Measurements from ENCODE around the gene SGSM2. TPM values are rescaled to one million over a fixed set of nuclear protein-coding genes. Genes with fewer than 3 reads are reported as not detected.
A peak's percentile ranks its signal among the peaks of the same experiment; 100 is the strongest.

The SGSM2 gene
- total and polyA plus RNA-seq, 2 of the 13 experiments (the other 11 are each of a cell fraction or from before 2014, with no cell fraction given), result 30.4 to 51.3 TPM

DNA sequence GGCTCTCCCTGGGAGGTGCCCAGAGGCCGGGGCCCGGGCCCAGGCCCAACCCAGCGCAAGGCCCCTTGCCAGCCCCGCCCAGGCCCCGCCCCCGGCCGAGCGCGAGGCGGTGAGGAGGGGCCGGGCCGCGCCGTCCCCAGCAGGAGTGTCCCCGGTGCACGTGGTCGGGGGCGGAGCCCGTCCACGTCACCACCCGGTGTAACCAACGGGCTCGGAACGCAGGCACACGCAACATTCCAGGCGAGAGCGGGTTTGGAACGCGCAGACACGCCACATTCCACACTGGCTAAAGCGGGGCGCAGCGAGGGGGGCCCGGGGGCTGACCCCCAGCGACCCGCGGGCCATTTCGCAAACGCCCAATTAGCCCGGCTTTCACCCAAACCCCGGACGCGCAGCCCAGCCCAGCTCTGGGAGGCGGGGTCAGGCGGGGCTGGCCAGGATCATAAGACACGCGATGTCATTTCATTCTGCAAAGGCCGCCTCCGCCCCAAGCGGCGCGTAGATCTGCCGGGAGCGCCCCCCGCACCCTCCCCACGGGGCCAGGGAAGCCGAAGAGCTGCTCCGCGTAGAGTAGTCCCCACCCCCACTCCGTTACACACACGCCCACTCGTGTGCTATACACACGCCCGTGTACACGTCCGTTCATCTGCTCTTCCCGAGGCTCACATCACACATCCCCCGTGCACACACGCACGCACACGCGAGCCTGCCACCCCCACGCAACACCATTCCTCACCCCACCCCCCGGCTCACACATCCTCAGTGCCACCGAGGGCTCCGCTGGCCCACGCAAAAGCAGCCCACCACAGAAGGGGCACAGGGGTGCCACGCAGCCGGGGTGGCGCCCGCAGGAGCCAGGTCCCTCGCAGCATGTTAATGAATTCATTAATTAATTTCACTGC, 62.5 kb downstream of the SGSM2 start (continued):
- TF ChIP-seq NPAS2 (CRISPR knock-in tag; IDR thresholded peaks at IDR 0.05; ENCODE audit: borderline replicate concordance) (no peak), ZNF225 (CRISPR knock-in tag; IDR thresholded peaks at IDR 0.05) (no peak), ZNF564 (CRISPR knock-in tag; IDR thresholded peaks at IDR 0.05) (no peak; the same call in 1 of the 2 replicates), ISL2 (CRISPR knock-in tag; IDR thresholded peaks at IDR 0.05) (peak; percentile 65), IRX3 (CRISPR knock-in tag; IDR thresholded peaks at IDR 0.05; ENCODE audit: borderline replicate concordance, low read depth) (no peak), YEATS2 (CRISPR knock-in tag; IDR thresholded peaks at IDR 0.05; ENCODE audit: borderline replicate concordance) (no peak), MEIS2 (CRISPR knock-in tag; IDR thresholded peaks at IDR 0.05) (peak; percentile 76; the same call in 1 of the 2 replicates), RXRA (CRISPR knock-in tag; IDR thresholded peaks at IDR 0.05) (peak; percentile 93), SMAD3 (CRISPR knock-in tag; IDR thresholded peaks at IDR 0.05) (no peak), ZNF850 (CRISPR knock-in tag; conservative IDR thresholded peaks at IDR 0.05) (no peak), HNRNPL (IDR thresholded peaks at IDR 0.05; ENCODE audit: low read depth, low read length) (0 out of 2 replicates have a peak, but pooled peaks have one; percentile 42), ZNF7 (CRISPR knock-in tag; IDR thresholded peaks at IDR 0.05) (no peak), MXD4 (CRISPR knock-in tag; IDR thresholded peaks at IDR 0.05) (peak; percentile 84), NCOA5 (CRISPR knock-in tag; IDR thresholded peaks at IDR 0.05) (no peak), NBN (conservative IDR thresholded peaks at IDR 0.05) (no peak), NFRKB (IDR thresholded peaks at IDR 0.05) (no peak), HMGA1 (CRISPR knock-in tag; conservative IDR thresholded peaks at IDR 0.05) (no peak)
- TF ChIP-seq, protein P1, sequence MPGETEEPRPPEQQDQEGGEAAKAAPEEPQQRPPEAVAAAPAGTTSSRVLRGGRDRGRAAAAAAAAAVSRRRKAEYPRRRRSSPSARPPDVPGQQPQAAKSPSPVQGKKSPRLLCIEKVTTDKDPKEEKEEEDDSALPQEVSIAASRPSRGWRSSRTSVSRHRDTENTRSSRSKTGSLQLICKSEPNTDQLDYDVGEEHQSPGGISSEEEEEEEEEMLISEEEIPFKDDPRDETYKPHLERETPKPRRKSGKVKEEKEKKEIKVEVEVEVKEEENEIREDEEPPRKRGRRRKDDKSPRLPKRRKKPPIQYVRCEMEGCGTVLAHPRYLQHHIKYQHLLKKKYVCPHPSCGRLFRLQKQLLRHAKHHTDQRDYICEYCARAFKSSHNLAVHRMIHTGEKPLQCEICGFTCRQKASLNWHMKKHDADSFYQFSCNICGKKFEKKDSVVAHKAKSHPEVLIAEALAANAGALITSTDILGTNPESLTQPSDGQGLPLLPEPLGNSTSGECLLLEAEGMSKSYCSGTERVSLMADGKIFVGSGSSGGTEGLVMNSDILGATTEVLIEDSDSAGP (CRISPR knock-in tag; IDR thresholded peaks at IDR 0.05; ENCODE audit: borderline replicate concordance), result peak; percentile 79; the same call in 1 of the 2 replicates
- TF ChIP-seq, protein P2, sequence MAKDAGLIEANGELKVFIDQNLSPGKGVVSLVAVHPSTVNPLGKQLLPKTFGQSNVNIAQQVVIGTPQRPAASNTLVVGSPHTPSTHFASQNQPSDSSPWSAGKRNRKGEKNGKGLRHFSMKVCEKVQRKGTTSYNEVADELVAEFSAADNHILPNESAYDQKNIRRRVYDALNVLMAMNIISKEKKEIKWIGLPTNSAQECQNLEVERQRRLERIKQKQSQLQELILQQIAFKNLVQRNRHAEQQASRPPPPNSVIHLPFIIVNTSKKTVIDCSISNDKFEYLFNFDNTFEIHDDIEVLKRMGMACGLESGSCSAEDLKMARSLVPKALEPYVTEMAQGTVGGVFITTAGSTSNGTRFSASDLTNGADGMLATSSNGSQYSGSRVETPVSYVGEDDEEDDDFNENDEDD (CRISPR knock-in tag; IDR thresholded peaks at IDR 0.05; ENCODE audit: borderline replicate concordance), result peak; percentile 60; the same call in 1 of the 2 replicates
- TF ChIP-seq, protein P3, sequence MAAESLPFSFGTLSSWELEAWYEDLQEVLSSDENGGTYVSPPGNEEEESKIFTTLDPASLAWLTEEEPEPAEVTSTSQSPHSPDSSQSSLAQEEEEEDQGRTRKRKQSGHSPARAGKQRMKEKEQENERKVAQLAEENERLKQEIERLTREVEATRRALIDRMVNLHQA (CRISPR knock-in tag; IDR thresholded peaks at IDR 0.05), result no peak
- TF ChIP-seq, protein P4, sequence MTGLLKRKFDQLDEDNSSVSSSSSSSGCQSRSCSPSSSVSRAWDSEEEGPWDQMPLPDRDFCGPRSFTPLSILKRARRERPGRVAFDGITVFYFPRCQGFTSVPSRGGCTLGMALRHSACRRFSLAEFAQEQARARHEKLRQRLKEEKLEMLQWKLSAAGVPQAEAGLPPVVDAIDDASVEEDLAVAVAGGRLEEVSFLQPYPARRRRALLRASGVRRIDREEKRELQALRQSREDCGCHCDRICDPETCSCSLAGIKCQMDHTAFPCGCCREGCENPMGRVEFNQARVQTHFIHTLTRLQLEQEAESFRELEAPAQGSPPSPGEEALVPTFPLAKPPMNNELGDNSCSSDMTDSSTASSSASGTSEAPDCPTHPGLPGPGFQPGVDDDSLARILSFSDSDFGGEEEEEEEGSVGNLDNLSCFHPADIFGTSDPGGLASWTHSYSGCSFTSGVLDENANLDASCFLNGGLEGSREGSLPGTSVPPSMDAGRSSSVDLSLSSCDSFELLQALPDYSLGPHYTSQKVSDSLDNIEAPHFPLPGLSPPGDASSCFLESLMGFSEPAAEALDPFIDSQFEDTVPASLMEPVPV (CRISPR knock-in tag; IDR thresholded peaks at IDR 0.05), result peak; percentile 41; the same call in 1 of the 2 replicates
- TF ChIP-seq, protein P5, sequence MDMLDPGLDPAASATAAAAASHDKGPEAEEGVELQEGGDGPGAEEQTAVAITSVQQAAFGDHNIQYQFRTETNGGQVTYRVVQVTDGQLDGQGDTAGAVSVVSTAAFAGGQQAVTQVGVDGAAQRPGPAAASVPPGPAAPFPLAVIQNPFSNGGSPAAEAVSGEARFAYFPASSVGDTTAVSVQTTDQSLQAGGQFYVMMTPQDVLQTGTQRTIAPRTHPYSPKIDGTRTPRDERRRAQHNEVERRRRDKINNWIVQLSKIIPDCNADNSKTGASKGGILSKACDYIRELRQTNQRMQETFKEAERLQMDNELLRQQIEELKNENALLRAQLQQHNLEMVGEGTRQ (IDR thresholded peaks at IDR 0.05; ENCODE audit: low read depth, low read length), result peak; percentile 56
- TF ChIP-seq, protein P5 (CRISPR knock-in tag; IDR thresholded peaks at IDR 0.05; ENCODE audit: borderline replicate concordance), result peak; percentile 51; the same call in 1 of the 2 replicates

Data from HepG2 (cell line).